Measurements from ENCODE around the gene PRKCA.
"Not testable (repeated sequence)": the region's sequence is repeated elsewhere in the genome, so short reads cannot be mapped to it uniquely, and the experiment has no call there.

The PRKCA gene

DNA sequence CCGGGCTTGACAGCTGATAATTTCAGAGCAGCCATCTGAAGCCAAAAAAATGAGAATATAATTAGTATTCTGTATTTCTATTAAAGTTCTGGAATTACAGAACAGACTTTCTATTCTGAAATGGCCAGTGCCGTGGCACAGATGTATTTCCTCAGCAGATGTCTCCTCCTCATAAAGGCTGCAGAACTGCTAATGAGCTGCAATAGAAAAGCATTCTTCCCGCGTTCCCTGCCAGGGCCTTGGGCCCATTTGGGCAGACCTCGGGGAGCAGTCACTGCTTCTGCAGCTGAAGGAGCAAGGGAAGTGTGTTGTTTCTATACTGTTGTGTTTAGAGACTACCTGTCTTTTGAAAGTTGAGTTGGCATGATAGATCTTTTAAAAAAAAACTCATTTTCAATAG is 379.9 kb downstream of the PRKCA start:
- no peak for DNase-seq (ENCODE audit: low read depth in 2 of 2)

DNA sequence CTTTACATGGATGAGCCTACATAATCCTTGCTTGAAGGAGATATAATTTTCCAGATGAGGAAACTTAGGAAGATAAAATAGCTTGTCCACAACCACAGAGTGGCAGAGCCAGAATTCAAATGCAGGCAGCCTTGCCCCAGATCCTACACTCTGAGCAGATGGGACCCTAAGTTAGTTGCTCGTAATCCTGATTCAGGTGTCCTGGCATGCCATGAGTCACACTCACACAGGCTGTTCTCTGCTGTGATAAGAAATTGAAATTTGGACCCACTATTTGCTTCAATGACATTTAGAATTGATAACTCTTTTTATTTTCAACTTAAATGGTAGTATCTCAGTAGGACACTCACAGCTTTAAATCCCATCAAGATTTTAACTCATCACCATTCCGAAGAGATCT is 381.8 kb downstream of the PRKCA start:
- no peak for DNase-seq (ENCODE audit: low read depth in 2 of 2)

DNA sequence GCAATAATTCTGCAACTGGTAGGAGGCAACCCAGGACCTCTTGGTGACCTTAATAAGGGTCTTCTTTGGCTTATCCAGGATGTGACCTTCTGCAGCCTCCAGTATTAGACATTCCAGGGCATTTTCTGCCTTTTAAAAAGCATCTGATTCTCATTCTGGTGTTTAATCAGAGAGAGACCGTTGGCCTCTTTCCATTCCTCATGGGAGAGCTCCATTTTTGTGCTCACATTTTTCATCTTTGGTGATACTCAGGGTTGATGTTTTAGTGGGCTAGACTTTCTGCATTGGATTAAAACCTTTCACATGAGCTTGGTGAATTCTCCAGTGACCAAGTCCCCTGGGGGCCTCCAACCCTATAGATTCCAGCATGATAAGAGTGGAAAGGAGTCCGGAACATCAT is 382.3 kb downstream of the PRKCA start:
- no peak for DNase-seq (ENCODE audit: low read depth in 2 of 2)

DNA sequence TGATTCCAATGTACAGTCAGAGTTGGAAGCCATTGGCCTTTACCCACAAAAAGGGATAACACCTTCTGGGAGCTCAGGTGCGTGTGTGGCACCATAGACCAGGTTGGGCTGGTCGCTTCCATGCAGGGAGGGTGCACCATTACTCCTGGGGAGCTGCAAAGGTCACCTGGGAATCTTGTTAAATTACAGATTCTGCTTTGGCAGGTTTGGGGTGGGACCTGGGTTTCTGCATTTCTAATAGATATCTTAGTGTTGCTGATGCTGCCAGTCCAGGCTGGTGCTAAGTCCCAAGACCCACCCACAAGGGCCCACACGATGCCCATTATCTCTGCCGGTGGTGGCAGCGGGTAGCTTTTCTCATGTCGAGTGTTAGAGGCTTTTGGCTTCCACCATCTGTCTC is 384.2 kb downstream of the PRKCA start:
- no peak for DNase-seq (ENCODE audit: low read depth in 2 of 2)

DNA sequence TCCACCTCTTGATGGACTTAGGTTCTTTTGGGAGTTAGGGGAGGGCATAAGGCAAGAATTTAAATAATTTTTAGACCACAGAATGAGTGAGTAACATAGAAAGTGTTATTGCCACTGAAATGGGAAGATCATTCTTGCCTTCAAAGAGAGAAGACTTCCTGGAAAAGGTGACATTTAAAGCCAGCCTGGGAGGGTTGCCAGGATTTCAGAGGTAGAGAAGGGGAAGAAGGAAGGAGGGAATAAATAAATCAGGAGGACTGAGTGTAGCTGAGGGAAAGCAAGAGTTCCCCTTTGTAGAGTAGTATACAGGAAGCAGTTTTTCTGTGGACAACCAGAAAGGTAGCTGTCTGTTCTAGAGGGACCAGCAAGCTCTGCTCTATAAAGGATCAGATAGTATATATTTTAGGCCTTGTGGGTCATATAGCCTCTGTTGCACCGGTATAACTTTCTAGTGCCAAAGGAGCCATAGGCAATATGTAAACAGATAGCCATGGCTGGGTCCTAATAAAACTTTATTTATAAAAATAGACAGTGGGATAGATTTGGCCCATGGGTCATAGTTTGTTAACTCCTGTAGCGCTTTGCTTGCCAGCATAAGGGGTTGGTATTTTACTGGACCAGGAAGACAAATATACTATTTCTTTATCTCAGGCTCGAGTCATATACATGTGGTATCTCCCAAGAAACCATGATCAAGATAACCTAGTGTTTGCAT is 385.3 kb downstream of the PRKCA start:
- no peak for DNase-seq (ENCODE audit: low read depth in 2 of 2)

DNA sequence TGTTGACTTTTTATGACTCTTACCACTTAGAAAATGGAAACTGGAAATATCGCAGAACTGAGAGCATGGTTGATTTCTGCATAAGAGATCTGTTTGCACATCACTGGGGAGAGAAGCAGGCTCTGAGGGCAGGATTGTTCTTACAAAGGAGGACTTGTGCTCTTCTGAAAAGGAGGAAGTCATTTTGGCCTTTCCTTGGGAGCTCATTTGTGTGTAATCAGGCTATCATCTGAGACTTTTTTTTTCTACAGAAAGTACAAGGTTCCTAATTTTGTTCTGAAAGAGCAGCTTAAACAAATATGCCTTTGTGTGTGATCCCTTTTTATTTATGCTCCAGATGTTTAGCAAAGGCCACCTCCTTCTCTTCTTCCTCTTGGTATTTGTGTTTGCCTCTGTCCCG is 386.8 kb downstream of the PRKCA start:
- no peak for DNase-seq (ENCODE audit: low read depth in 2 of 2)

DNA sequence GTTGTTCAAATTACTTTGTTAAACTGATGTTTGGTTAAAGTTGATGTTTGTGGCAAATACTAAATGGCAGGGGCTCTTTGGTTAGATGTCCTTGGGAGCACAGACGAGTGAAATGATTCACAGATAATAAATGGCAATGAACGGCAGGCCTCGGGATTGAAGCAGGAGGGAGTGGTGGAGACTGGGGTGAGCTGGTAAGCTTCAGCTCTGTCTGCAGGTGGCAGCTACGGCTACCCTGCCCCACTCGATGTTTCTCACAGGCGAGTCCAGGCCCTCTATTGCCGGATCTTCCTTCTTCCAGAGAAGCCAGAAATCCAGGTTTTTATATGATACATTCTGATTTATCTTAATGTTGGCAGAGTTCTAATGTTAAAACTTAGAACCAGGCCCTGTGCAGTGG is 387.8 kb downstream of the PRKCA start:
- DNase-seq (ENCODE audit: low read depth in 2 of 2) = no peak

DNA sequence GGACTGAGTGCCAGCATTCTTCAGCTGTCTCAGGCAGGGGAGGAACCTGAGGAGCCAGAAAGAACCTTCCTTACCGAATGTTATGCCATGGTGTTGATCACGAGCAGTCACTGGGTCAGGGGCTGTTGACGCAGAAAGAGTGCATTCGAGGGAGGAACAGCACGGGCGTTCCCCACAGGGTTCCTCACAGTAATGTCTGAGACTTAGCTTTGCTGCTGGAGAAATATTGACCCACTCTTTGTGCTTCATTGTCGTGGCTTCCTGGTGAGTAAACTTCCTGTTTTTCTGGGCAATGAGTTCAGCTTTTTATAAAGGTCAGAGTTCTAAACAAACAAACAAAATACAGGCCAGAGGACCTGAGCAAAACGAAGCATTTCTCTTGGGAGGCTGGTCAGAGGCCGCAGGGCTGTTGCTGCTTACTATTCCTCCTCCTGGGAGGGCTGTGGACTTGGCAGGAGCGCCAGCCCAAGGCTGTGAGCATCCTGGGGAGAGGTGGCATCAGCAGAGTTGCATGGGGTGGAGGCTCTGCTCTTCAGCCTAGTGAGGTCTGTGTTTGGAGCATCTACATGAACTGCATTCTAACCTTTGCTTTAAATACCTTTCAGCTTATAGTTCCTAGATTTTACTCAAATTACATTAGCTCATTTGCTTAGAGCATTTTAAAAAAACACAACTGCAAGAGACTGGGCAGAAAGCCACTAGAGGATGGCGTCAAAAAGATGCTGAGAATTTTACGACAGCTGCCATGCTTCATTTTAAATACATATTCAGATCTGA is 389.4 kb downstream of the PRKCA start:
- no peak for DNase-seq (ENCODE audit: low read depth in 2 of 2)

DNA sequence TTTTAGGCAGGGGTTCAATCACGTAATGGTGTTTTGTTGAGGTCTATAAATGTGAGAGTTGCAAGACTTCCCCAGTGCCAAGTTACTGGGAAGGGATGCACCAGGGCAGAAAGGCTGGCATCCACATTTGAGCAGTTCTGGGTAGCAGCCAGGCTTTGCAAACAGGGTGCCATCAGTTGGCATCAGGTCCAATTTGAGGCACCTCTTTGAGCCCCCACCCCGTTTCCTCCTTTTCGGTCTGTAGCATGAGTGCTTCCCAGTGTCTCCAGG is 389.9 kb downstream of the PRKCA start:
- DNase-seq (ENCODE audit: low read depth in 2 of 2) = no peak

DNA sequence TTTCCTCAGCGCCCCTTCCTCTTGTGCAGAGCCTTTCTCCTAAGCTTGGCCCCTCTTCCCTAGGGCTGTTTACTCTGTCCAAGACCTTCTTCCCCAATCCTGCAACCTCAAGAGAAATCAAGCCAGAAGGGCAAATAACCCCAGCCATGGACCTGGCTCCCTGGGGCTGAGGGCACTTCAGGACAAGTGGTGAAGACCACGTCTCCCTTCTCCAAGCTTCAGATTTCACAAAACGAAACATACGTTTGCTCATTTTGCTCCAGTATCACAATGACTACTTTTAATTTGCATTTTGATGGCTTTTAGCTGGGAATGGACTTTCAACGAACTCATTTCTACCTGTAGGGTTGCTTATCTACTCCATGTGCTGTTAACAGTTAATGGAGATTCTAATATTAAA is 392.7 kb downstream of the PRKCA start:
- no peak for DNase-seq (ENCODE audit: low read depth in 2 of 2)

DNA sequence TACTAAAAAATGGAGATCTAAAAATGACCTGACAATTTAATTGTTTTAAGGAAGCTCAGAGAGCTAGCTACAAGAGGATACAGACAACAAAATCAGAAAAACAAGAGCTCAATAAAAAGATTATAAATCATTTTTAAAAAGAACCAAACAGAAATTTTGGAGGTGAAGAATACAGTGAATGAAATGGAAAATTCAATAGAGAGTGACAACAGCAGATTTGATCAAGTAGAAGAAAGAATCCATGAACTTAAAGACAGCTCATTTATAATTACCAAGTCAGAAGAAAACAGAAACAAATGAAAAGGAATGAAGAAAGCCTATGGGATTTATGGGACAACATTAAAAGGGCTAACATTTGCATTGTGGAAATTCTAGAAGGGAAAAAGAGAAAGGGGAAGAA is 395.9 kb downstream of the PRKCA start:
- DNase-seq (ENCODE audit: low read depth in 2 of 2) = no peak

DNA sequence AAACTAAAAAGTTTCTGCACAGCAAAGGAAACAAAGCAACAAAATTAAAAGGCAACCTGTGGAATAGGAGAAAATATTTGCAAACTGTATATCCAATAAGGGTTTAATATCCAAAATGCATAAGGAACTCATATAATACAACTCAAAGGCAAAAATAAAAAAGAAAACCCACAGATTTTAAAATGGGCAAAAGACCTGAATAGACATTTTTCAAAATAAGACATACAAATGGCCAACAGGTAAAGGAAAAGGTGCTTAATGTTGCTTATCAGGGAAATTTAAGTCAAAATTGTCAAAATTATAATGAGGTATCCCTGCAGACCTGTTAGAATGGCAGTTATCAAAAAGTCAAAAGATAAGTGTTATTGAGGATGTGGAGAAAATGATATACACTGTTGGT is 399.0 kb downstream of the PRKCA start:
- DNase-seq (ENCODE audit: low read depth in 2 of 2) = no peak

DNA sequence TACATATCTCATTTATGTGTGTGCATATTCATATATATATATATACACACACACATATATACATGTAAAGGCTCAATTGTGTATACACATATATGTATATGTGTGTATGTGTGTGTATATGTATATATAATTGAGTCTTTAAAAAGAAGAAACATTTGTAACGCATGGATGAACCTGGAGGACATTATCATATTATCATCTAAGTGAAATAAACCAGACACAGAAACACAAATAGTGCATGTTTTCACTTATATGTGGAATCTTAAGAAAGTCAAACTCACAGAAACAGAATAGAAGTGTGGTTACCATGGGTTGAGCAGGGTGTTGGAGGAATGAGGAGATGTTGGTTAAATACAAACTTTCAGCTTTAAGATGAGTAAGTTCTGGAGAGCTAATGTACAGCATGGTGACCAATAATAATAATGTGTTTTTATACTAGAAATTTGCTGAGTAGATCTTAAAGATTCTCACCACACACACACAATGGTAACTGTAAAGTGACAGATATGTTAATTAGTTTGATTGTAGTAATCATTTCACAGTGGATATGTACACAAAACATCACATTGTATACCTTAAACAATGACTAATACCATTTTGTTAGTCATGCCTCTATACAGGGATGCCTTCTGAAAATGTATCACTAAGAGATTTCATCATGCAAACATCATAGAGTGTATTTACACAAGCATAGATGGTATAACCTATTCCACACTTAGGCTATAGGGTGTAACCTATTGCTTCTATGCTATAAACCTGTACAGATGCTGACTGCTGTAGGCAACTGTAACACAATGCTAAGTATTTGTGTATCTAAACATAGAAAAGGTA is 399.9 kb downstream of the PRKCA start:
- DNase-seq (ENCODE audit: low read depth in 2 of 2) = no peak

DNA sequence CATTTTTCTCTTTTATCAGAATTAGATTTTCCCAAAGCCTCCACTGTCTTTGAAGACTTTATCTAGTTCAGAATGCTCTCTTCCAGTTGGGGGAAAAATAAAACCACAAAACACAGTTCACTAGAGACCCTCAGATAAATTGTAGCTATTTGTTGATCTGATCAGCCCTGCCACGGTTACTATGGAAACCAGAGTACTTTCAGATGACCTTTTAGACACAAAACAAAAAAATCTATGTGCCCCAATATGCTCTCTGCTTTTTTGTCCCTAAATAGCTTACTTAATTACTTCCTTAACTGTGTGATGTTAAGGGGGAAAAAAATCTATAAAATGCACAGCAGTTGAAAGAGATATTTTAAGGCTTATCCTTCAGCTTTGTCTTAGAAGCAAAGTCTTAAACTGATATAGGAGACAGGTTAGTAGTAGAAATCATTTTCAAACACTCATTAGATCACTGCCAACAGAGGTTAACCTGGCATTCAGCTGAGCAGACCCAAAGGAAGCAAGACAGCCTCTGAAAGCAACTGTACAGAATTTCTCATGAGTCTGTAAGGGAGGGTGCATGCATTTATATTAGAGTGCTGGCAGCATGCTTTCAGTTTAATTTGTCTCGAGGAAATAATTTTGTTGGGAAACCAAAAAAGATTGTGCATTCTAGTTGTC is 402.6 kb downstream of the PRKCA start:
- no peak for DNase-seq (ENCODE audit: low read depth in 2 of 2)

DNA sequence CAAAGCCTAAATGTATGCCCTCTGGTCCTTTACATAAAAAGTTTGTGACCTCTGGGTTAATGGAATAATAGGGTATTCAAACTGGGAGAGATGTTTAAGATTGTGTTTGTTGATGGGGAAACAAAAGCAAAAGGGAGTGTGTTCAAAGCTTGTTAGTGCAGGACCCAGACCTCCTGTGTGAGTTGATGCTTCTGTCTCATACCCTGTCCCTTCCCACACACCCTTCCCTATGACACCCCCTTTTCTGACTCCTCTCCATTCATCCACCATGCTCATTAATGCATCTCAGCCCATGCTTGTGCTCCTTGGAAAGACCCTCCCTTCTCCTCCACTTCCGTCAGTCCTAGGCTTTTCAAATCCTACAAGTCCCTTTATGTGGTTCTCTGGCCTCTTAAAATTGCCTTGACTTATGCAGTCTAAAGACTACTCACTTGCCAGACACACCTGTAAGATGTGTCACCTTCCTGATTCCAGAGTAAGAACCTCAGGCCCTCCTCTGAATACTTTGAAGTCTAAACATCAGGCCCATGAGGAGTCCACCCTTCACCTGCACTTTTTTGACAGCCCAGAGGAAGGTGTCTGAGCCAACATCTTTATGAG is 404.5 kb downstream of the PRKCA start:
- DNase-seq (ENCODE audit: low read depth in 2 of 2) = no peak

DNA sequence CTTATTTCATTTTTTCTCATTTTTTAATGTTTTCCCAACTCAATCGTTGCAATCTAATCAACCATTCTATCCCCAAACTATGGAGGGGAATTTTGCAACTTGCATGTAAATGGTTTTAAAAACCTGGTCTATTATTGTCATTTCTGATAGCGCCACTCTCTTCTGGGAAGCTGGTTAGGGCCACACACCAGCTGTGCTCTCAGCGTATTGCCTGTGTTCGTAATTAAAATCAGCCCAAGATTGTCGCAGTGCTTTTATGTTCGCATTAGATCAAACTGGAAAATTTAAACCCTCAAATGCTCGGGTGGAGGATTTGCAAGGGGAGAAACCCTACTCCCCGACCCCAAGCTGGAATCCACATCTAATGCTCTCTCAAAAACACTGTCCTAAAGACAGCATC is 409.0 kb downstream of the PRKCA start:
- DNase-seq (ENCODE audit: low read depth in 2 of 2) = no peak

DNA sequence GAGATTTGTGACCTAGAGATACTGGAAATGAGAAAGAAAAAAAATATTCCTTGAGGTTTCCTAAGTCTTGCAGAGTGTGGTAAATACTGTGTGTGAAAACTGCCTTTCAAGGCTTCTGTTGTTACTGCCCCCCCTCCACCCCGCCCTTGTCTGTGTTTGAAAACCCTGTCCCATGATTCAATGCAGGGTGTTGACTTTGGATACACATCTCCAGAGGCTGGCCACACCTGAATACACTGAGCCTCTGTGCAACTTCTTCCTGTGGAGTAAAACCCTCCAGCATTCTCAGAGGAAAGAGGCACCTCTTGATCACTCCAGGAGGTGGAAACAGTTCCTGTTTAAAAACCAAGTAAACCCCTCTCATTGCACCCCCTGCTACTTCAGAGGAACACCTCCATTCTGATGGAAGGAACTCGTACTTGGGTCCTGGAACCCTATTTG is 409.5 kb downstream of the PRKCA start:
- no peak for DNase-seq (ENCODE audit: low read depth in 2 of 2)

DNA sequence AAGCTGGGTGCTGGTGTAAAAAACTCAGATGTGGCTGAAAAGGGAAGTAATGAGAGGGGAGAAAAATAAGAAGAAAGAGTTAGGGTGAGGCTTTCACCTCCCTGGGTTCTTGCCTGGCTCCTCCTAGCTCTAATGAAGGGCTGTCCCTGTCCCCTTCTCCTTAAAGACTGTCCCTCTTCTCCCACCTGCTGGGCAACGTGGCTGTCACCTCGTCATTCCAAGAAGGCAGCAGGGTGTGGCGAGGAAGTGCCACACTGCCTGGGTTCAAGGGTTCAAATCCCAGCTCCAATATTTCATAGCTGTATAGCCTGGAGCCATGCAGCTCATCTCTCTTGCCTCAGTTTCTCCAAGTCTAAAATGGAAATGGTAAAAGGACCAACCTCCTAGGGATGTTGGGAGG is 410.0 kb downstream of the PRKCA start:
- no peak for DNase-seq (ENCODE audit: low read depth in 2 of 2)

DNA sequence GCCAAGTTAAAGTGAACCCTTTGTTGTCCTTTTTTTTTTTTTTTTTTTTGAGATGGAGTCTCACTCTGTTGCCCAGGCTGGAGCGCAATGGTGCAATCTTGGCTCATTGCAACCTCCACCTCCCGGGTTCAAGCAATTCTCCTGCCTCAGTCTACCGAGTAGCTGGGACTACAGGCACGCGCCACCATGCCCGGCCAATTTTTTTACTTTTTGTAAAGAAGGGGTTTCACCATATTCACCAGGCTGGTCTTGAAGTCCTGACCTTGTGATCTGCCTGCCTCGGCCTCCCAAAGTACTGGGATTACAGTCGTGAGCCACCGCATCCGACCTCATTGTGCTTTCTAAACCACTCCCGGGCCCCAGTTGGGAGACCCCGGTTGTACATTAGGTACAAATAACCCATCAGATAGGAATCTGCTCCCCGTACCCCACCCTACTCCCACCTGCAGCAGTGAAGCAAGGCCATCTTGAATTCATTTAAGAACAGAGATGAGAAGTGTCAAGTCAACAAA is 410.7 kb downstream of the PRKCA start:
- not testable (repeated sequence) for DNase-seq (ENCODE audit: low read depth in 2 of 2)

DNA sequence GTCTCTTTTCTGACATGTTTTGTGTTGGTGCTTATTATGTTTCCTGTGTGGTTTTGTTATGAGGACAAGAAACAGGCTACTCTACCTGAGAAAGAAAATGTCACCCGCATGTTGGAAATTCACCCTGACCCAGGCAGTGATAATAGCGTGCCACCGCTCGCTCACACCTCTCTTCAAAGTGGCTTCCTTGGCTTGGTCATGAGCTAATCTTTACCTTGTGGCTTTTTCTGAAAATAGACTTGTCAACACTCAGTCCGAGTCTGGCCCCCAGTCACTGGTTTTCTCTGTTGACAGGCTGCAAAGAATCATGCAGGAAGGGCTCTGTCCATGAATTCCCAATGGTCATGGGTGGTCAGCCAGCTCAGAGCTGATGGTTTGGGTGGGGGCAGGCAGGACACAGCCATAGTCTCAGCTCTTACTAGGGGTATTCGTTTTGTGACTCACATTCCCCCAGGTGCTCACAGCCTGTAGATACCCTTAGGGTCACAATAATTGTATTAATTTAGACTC is 411.2 kb downstream of the PRKCA start:
- no peak for DNase-seq (ENCODE audit: low read depth in 2 of 2)

Data from stimulated activated CD8-positive, alpha-beta memory T cell treated with anti-CD3 and anti-CD28 coated beads, Interleukin-15, amount 100 ng/mL, for 4 hours (primary cell).